Neural cell (in vitro differentiated cells): ENCODE results near the gene ITGA11. TPM values are rescaled to one million over a fixed set of nuclear protein-coding genes. Genes with fewer than 3 reads are reported as not detected.

ENCODE experiments used
- H2AFZ ChIP-seq: fragments of 200-600, 300-800 bp; sonication (generic), shearing (Covaris generic); 2 replicates; pipeline ENCODE4 v1.6.0; 2014; ENCODE audit warnings: low read depth, mild to moderate bottlenecking, antibody characterized with exemption, low read length, moderate library complexity
- H3F3A ChIP-seq: fragments of 200-600 bp; shearing (Covaris generic); 2 replicates; pipeline ENCODE4 v1.6.1; 2016; ENCODE audit warnings: mild to moderate bottlenecking, moderate library complexity, mixed read lengths, antibody characterized with exemption, low read length; ENCODE audit not compliant: insufficient read depth, poor library complexity, severe bottlenecking
- H3K27ac ChIP-seq: fragments of 200-600, 300-800 bp; sonication (generic), shearing (Covaris generic); 2 replicates; pipeline ENCODE4 v1.5.1; 2014; ENCODE audit warnings: mild to moderate bottlenecking, low read length, moderate library complexity
- H3K27me3 ChIP-seq: fragments of 300-800, 200-600 bp; sonication (generic), shearing (Covaris generic); 2 replicates; pipeline ENCODE4 v1.6.0; 2014; ENCODE audit warnings: mild to moderate bottlenecking, low read depth, low read length, moderate library complexity; ENCODE audit not compliant: insufficient read depth
- H3K36me3 ChIP-seq: fragments of 300-800, 200-600 bp; sonication (generic), shearing (Covaris generic); 2 replicates; pipeline ENCODE4 v1.5.1; 2014; ENCODE audit warnings: mild to moderate bottlenecking, antibody characterized with exemption, low read length, moderate library complexity; ENCODE audit not compliant: insufficient read depth
- H3K4me2 ChIP-seq: fragments of 300-800, 200-600 bp; sonication (generic), shearing (Covaris generic); 2 replicates; pipeline ENCODE4 v1.6.0; 2014; ENCODE audit warnings: mild to moderate bottlenecking, low read length
- H3K4me3 ChIP-seq: fragments of 300-800, 200-600 bp; sonication (generic), shearing (Covaris generic); 2 replicates; pipeline ENCODE4 v1.5.1; 2014; ENCODE audit warnings: mild to moderate bottlenecking, low read length, moderate library complexity
- H3K79me2 ChIP-seq: fragments of 200-600 bp; shearing (Covaris generic); replicated peaks from 2 replicates; pipeline ENCODE4 v1.6.0; 2014; ENCODE audit warnings: mild to moderate bottlenecking, low read length, moderate library complexity; ENCODE audit not compliant: insufficient read depth
- H3K9ac ChIP-seq: fragments of 300-800, 200-600 bp; sonication (generic), shearing (Covaris generic); 2 replicates; pipeline ENCODE4 v1.6.1; 2016; ENCODE audit warnings: mild to moderate bottlenecking, low read length, mixed read lengths
- H3K9me2 ChIP-seq: fragments of 200-600 bp; shearing (Covaris generic); 2 replicates; pipeline ENCODE4 v1.6.1; 2016; ENCODE audit warnings: mild to moderate bottlenecking, low read length, mixed read lengths; ENCODE audit not compliant: insufficient read depth
- H3K9me3 ChIP-seq: fragments of 200-600, 300-800 bp; sonication (generic), shearing (Covaris generic); 2 replicates; pipeline ENCODE4 v1.6.1; 2016; ENCODE audit warnings: mild to moderate bottlenecking, mixed run types, low read length, moderate library complexity, mixed read lengths
- H4K20me1 ChIP-seq: fragments of 200-600 bp; shearing (Covaris generic); 2 replicates; pipeline ENCODE4 v1.6.1; 2016; ENCODE audit warnings: mild to moderate bottlenecking, mixed run types; ENCODE audit not compliant: insufficient read depth
- EP300 ChIP-seq: fragments of 450-650 bp; conservative IDR thresholded peaks from 2 replicates; pipeline ENCODE4 v1.6.1; 2014; ENCODE audit warnings: antibody characterized with exemption, mild to moderate bottlenecking, moderate library complexity; ENCODE audit not compliant: poor library complexity, severe bottlenecking
- EZH2 ChIP-seq: fragments of 200-600, 300-800 bp; shearing (Covaris generic), sonication (generic); IDR thresholded peaks from 2 replicates; pipeline ENCODE4 v1.6.1; 2014; ENCODE audit warnings: antibody characterized with exemption, low read length, borderline replicate concordance, mild to moderate bottlenecking; ENCODE audit not compliant: insufficient read depth, poor library complexity, severe bottlenecking
- MXI1 ChIP-seq: fragments of 450-650 bp; conservative IDR thresholded peaks from 2 replicates; pipeline ENCODE4 v1.6.1; 2014; ENCODE audit warnings: antibody characterized with exemption, mild to moderate bottlenecking; ENCODE audit not compliant: poor library complexity, severe bottlenecking
- POLR2AphosphoS5 ChIP-seq: IDR thresholded peaks from 2 replicates; pipeline ENCODE4 v1.6.1; 2012
- RAD21 ChIP-seq: fragments of 450-650 bp; conservative IDR thresholded peaks from 2 replicates; pipeline ENCODE4 v1.6.1; 2014; ENCODE audit warnings: antibody characterized with exemption, mild to moderate bottlenecking, moderate library complexity
- SMC3 ChIP-seq: fragments of 450-650 bp; conservative IDR thresholded peaks from 2 replicates; pipeline ENCODE4 v1.6.1; 2014; ENCODE audit warnings: antibody characterized with exemption, mild to moderate bottlenecking, moderate library complexity; ENCODE audit not compliant: poor library complexity
- TAF1 ChIP-seq: IDR thresholded peaks from 2 replicates; pipeline ENCODE4 v1.6.1; 2012; ENCODE audit warnings: low read depth
- polyA plus RNA-seq: library from polyadenylated mRNA; depleted of rRNA; stranded (reverse); fragments of >200 nt; gene quantifications from 2 replicates; pipeline ENCODE4 v1.2.3, GENCODE V29; 2014
- TF ChIP-seq, protein P1 (sequence below): fragments of 450-650 bp; IDR thresholded peaks from 2 replicates; pipeline ENCODE4 v1.5.1; 2014; ENCODE audit warnings: antibody characterized with exemption, mild to moderate bottlenecking, moderate library complexity; ENCODE audit not compliant: poor library complexity, severe bottlenecking
- TF ChIP-seq, protein P2 (sequence below): IDR thresholded peaks from 2 replicates; pipeline ENCODE4 v1.6.1; 2012; ENCODE audit warnings: borderline replicate concordance

The ITGA11 gene
- polyA plus RNA-seq, 1 donor from 2014 or later: not detected

DNA sequence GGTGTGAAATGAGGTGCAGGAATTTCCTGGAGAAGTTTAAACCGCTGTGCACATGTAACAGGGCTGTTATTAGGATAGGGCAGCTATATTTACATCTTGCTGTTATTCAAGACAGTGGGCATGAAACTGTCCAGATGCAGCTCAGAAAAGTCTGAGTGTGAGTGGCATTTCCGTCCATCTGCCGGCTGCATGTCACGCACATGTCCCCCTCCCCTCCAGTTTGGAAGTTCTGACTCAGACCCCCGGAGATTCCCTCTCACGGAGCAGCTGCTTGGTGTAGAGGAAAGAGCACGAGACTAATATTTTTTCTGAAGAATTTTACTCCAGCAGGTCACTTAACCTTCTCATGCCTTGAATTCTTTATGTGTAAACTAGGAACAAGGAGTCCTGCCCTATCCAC, 84.6 kb downstream of the ITGA11 start:
- Histone ChIP-seq H3K36me3 (no peaks in the 10 kb centered on the region), H3K4me2 (no peak overlapping the region)

DNA sequence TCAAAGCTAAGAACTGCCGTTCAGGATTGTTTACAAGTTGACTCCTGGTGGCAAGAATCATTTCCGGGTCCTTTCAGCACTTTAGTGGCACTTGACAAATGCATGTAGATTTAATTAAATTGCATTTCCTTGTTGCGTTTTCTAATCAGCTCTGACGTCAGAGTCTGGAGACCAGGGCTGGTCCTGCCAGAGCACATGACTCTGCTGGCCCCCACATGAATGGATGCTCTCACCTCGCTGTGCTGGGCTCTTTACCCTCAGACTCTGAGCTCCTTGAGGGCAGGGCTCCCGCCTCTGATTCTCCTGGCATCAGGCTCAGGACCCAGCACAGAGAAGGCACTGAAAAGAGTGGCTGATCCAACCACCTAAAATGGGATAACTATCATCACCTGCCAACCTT, 85.0 kb downstream of the ITGA11 start:
- H3K4me2 ChIP-seq: no peak overlapping the region

More for the DNA sequence above, 84.6 kb downstream of the ITGA11 start:
- H4K20me1 ChIP-seq: no peaks in the 10 kb centered on the region
- H3K4me3 ChIP-seq: no peak overlapping the region
- no peak overlapping the region for H2AFZ ChIP-seq
- no peaks in the 10 kb centered on the region for H3K27me3 ChIP-seq
- no peaks in the 10 kb centered on the region for H3F3A ChIP-seq
- H3K79me2 ChIP-seq: no peaks in the 10 kb centered on the region
- H3K9me3 ChIP-seq: no peaks in the 10 kb centered on the region
- H3K9ac ChIP-seq: no peak overlapping the region
- no peaks in the 10 kb centered on the region for H3K9me2 ChIP-seq
- TF ChIP-seq TAF1 (no peak), RAD21 (no peak), EZH2 (no peak), MXI1 (no peak), SMC3 (no peak), EP300 (no peak), POLR2AphosphoS5 (no peak)
- TF ChIP-seq, protein P1, sequence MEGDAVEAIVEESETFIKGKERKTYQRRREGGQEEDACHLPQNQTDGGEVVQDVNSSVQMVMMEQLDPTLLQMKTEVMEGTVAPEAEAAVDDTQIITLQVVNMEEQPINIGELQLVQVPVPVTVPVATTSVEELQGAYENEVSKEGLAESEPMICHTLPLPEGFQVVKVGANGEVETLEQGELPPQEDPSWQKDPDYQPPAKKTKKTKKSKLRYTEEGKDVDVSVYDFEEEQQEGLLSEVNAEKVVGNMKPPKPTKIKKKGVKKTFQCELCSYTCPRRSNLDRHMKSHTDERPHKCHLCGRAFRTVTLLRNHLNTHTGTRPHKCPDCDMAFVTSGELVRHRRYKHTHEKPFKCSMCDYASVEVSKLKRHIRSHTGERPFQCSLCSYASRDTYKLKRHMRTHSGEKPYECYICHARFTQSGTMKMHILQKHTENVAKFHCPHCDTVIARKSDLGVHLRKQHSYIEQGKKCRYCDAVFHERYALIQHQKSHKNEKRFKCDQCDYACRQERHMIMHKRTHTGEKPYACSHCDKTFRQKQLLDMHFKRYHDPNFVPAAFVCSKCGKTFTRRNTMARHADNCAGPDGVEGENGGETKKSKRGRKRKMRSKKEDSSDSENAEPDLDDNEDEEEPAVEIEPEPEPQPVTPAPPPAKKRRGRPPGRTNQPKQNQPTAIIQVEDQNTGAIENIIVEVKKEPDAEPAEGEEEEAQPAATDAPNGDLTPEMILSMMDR: no peak
- TF ChIP-seq, protein P2, sequence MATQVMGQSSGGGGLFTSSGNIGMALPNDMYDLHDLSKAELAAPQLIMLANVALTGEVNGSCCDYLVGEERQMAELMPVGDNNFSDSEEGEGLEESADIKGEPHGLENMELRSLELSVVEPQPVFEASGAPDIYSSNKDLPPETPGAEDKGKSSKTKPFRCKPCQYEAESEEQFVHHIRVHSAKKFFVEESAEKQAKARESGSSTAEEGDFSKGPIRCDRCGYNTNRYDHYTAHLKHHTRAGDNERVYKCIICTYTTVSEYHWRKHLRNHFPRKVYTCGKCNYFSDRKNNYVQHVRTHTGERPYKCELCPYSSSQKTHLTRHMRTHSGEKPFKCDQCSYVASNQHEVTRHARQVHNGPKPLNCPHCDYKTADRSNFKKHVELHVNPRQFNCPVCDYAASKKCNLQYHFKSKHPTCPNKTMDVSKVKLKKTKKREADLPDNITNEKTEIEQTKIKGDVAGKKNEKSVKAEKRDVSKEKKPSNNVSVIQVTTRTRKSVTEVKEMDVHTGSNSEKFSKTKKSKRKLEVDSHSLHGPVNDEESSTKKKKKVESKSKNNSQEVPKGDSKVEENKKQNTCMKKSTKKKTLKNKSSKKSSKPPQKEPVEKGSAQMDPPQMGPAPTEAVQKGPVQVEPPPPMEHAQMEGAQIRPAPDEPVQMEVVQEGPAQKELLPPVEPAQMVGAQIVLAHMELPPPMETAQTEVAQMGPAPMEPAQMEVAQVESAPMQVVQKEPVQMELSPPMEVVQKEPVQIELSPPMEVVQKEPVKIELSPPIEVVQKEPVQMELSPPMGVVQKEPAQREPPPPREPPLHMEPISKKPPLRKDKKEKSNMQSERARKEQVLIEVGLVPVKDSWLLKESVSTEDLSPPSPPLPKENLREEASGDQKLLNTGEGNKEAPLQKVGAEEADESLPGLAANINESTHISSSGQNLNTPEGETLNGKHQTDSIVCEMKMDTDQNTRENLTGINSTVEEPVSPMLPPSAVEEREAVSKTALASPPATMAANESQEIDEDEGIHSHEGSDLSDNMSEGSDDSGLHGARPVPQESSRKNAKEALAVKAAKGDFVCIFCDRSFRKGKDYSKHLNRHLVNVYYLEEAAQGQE: no peak
- no peak overlapping the region for H3K27ac ChIP-seq

More for the DNA sequence above, 85.0 kb downstream of the ITGA11 start:
- no peaks in the 10 kb centered on the region for H3K27me3 ChIP-seq
- H3K4me3 ChIP-seq: no peak overlapping the region
- H3K9ac ChIP-seq: no peak overlapping the region
- H2AFZ ChIP-seq: no peak overlapping the region
- no peaks in the 10 kb centered on the region for H3K36me3 ChIP-seq
- no peaks in the 10 kb centered on the region for H3K79me2 ChIP-seq
- no peak for TF ChIP-seq TAF1
- no peak for TF ChIP-seq EP300
- TF ChIP-seq RAD21: no peak
- TF ChIP-seq, protein P2: no peak
- TF ChIP-seq POLR2AphosphoS5: no peak
- H3F3A ChIP-seq: no peaks in the 10 kb centered on the region
- no peaks in the 10 kb centered on the region for H3K9me2 ChIP-seq
- H3K9me3 ChIP-seq: no peaks in the 10 kb centered on the region
- H3K27ac ChIP-seq: no peak overlapping the region
- no peaks in the 10 kb centered on the region for H4K20me1 ChIP-seq
